HG03159 (cell line): ENCODE measurements around the gene PREPL.
"Not testable (repeated sequence)": the region's sequence is repeated elsewhere in the genome, so short reads cannot be mapped to it uniquely, and the experiment has no call there.

Source experiments
- ATAC-seq: cut with Tn5 transposase; IDR thresholded peaks from one replicate; pipeline ENCODE4 v1.9.1; 2021; ENCODE audit warnings: mild to moderate bottlenecking, moderate library complexity; ENCODE audit not compliant: unreplicated experiment

Gene PREPL

GRCh38 chr2:44349506-44349905 is 11.8 kb downstream of the PREPL start:
- no peak for ATAC-seq

- ATAC-seq, result no peak
Observed at GRCh38 chr2:44348400-44348799, 12.9 kb downstream of the PREPL start.

GRCh38 chr2:44347526-44347925 is 13.8 kb downstream of the PREPL start:
- no peak for ATAC-seq

- ATAC-seq, result no peak
Observed at GRCh38 chr2:44342854-44343253, 18.4 kb downstream of the PREPL start.

- ATAC-seq, result no peak
Observed at GRCh38 chr2:44335806-44336538, 25.3 kb downstream of the PREPL start.

- no peak for ATAC-seq
Observed at GRCh38 chr2:44333994-44334393, 27.3 kb downstream of the PREPL start.

GRCh38 chr2:44330801-44331200 is 30.5 kb downstream of the PREPL start:
- ATAC-seq, result no peak

GRCh38 chr2:44329343-44329742 is 32.0 kb downstream of the PREPL start:
- no peak for ATAC-seq

- ATAC-seq, result no peak
Observed at GRCh38 chr2:44328750-44329149, 32.5 kb downstream of the PREPL start.

GRCh38 chr2:44326548-44327264 is 34.6 kb downstream of the PREPL start:
- ATAC-seq, result no peak

- ATAC-seq, result no peak
Observed at GRCh38 chr2:44325897-44326296, 35.4 kb downstream of the PREPL start.

GRCh38 chr2:44324971-44325426 is 36.3 kb downstream of the PREPL start:
- no peak for ATAC-seq

- no peak for ATAC-seq
Observed at GRCh38 chr2:44321360-44321759, 39.9 kb downstream of the PREPL start.

GRCh38 chr2:44320832-44321231 is 40.5 kb downstream of the PREPL start:
- ATAC-seq, result no peak

- no peak for ATAC-seq
Observed at GRCh38 chr2:44315945-44316344, 45.3 kb downstream of the PREPL start.

- no peak for ATAC-seq
Observed at GRCh38 chr2:44314362-44314761, 46.9 kb downstream of the PREPL start.

- no peak for ATAC-seq
Observed at GRCh38 chr2:44310287-44310686, 51.0 kb downstream of the PREPL start.

- ATAC-seq, result no peak
Observed at GRCh38 chr2:44305882-44306281, 55.4 kb downstream of the PREPL start.

- ATAC-seq, result no peak
Observed at GRCh38 chr2:44304258-44304657, 57.0 kb downstream of the PREPL start.

GRCh38 chr2:44303766-44304165 is 57.5 kb downstream of the PREPL start:
- not testable (repeated sequence) for ATAC-seq

- no peak for ATAC-seq
Observed at GRCh38 chr2:44301111-44301510, 60.2 kb downstream of the PREPL start.

- no peak for ATAC-seq
Observed at GRCh38 chr2:44299635-44300034, 61.7 kb downstream of the PREPL start.
